Measurements from ENCODE around the gene TTBK1. TPM values are rescaled to one million over a fixed set of nuclear protein-coding genes. Genes with fewer than 3 reads are reported as not detected.

Gene TTBK1
- total RNA-seq, 1 donor from 2014 or later, result 0.67 TPM

- DNase-seq (ENCODE audit: low read depth), result no peak
- TF ChIP-seq CTCF (IDR thresholded peaks at IDR 0.05; ENCODE audit: insufficient read depth, low read length, poor library complexity, severe bottlenecking), result no peak
- H3K4me3 ChIP-seq (ENCODE audit: low read depth, low read length), result no peak overlapping the region
- H3K36me3 ChIP-seq (ENCODE audit: control insufficient read depth, insufficient read depth, low read length), result no peaks in the 10 kb centered on the region
- peaks cover 22% of the 10 kb centered on the region for H3K27me3 ChIP-seq (ENCODE audit: control insufficient read depth, insufficient read depth, low read length)
These were observed 51.3 kb downstream of the TTBK1 start for GRCh38 chr6:43294536-43294935.

- no peak for TF ChIP-seq CTCF (IDR thresholded peaks at IDR 0.05; ENCODE audit: insufficient read depth, low read length, poor library complexity, severe bottlenecking)
These were observed 52.2 kb downstream of the TTBK1 start for GRCh38 chr6:43295456-43295855.

GRCh38 chr6:43296780-43297497, 53.7 kb downstream of the TTBK1 start:
- Histone ChIP-seq H3K4me3 (ENCODE audit: low read depth, low read length) (no peak overlapping the region), H3K27me3 (ENCODE audit: control insufficient read depth, insufficient read depth, low read length) (peaks cover 35% of the 10 kb centered on the region), H3K36me3 (ENCODE audit: control insufficient read depth, insufficient read depth, low read length) (no peaks in the 10 kb centered on the region)
- no peak for TF ChIP-seq CTCF (IDR thresholded peaks at IDR 0.05; ENCODE audit: insufficient read depth, low read length, poor library complexity, severe bottlenecking)
- DNase-seq (ENCODE audit: low read depth), result no peak

More at GRCh38 chr6:43295456-43295855, 52.2 kb downstream of the TTBK1 start:
- H3K4me3 ChIP-seq (ENCODE audit: low read depth, low read length), result no peak overlapping the region
- no peaks in the 10 kb centered on the region for H3K36me3 ChIP-seq (ENCODE audit: control insufficient read depth, insufficient read depth, low read length)
- DNase-seq (ENCODE audit: low read depth), result no peak
- H3K27me3 ChIP-seq (ENCODE audit: control insufficient read depth, insufficient read depth, low read length), result peaks cover 28% of the 10 kb centered on the region

- Histone ChIP-seq H3K36me3 (ENCODE audit: control insufficient read depth, insufficient read depth, low read length) (no peaks in the 10 kb centered on the region), H3K27me3 (ENCODE audit: control insufficient read depth, insufficient read depth, low read length) (peaks cover 34% of the 10 kb centered on the region)
- DNase-seq (ENCODE audit: low read depth), result no peak
These were observed 54.6 kb downstream of the TTBK1 start, which contains the start of gene SLC22A7 for GRCh38 chr6:43297644-43298564. Gene SLC22A7, plus strand, starts transcription at chr6:43298260. Its CDS starts 99 bp downstream, at chr6:43298359.

More at GRCh38 chr6:43297644-43298564, 54.6 kb downstream of the TTBK1 start, which contains the start of gene SLC22A7:
- TF ChIP-seq CTCF (IDR thresholded peaks at IDR 0.05; ENCODE audit: insufficient read depth, low read length, poor library complexity, severe bottlenecking), result no peak
- no peak within 1 kb of the TSS for H3K4me3 ChIP-seq (ENCODE audit: low read depth, low read length)

Measured in kidney epithelial cell (primary cell).